Type B pancreatic cell (in vitro differentiated cells): Measurements from ENCODE around the gene SLC26A1. TPM values are rescaled to one million over a fixed set of nuclear protein-coding genes. Genes with fewer than 3 reads are reported as not detected.
A peak's percentile ranks its signal among the peaks of the same experiment; 100 is the strongest.

Source experiments
- DNase-seq: peaks from one replicate; pipeline ENCODE4 v3.0.0; 2021; ENCODE audit warnings: mixed read lengths; ENCODE audit not compliant: unreplicated experiment; ENCODE audit errors: extremely low spot score
- H3K27ac Mint-ChIP-seq: 2 replicates; pipeline ENCODE4 v1.8.0; 2021; ENCODE audit warnings: mild to moderate bottlenecking, mixed read lengths
- H3K27me3 Mint-ChIP-seq: 2 replicates; pipeline ENCODE4 v1.8.0; 2021; ENCODE audit warnings: mixed read lengths
- H3K36me3 Mint-ChIP-seq: 2 replicates; pipeline ENCODE4 v1.8.0; 2021; ENCODE audit warnings: mixed read lengths
- H3K4me1 Mint-ChIP-seq: one replicate; pipeline ENCODE4 v1.8.0; 2021; ENCODE audit warnings: mixed read lengths; ENCODE audit not compliant: unreplicated experiment
- H3K4me3 Mint-ChIP-seq: 2 replicates; pipeline ENCODE4 v1.8.0; 2021; ENCODE audit warnings: mild to moderate bottlenecking, mixed read lengths
- H3K9me3 Mint-ChIP-seq: 2 replicates; pipeline ENCODE4 v1.8.0; 2021; ENCODE audit warnings: mixed read lengths
- total RNA-seq: library from RNA; stranded (reverse); gene quantifications from 2 replicates; pipeline ENCODE4 v1.2.1, GENCODE V29; 2021; ENCODE audit warnings: low replicate concordance
- TF ChIP-seq, protein P1 (sequence below): fragments of 200-600 bp; sonication (generic); conservative IDR thresholded peaks from 2 replicates; pipeline ENCODE4 v1.5.0; 2021; ENCODE audit warnings: antibody characterized with exemption, mild to moderate bottlenecking

SLC26A1 gene
- total RNA-seq, 1 donor from 2014 or later = 2.8 TPM

DNA sequence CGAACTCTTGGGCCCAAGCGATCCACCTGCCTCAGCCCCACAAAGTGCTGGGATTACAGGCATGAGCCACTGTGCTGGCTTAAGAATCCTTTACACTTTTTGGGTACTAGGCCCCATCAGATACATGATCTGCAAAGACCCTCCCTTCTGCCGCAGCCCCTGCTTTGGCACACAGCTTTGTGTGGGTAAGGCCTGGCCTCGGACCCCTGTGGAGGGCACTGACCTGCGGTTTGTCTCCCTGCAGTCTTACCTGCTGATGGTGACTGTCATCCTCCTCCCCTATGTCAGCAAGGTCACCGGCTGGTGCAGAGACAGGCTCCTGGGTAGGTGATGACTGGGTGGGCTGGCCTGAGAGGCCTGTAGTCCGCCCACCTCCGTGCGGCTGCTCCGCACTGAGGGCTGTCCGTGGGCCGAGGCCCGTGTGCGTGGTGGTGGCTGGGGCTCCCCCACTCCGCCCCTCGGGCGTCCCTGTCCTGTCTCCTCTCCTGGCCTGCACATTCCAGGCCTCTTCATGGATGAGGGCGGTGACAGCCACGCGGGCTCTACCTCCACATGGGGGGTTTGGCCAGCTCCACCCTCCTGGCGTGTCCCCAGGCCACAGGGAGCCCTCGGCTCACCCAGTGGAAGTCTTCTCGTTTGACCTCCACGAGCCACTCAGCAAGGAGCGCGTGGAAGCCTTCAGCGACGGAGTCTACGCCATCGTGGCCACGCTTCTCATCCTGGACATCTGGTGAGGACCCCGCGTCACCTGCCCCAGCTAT is 37.9 kb downstream of the SLC26A1 start:
- H3K4me1 Mint-ChIP-seq = no peaks in the 10 kb centered on the region
- no peaks in the 10 kb centered on the region for H3K36me3 Mint-ChIP-seq
- TF ChIP-seq, protein P1, sequence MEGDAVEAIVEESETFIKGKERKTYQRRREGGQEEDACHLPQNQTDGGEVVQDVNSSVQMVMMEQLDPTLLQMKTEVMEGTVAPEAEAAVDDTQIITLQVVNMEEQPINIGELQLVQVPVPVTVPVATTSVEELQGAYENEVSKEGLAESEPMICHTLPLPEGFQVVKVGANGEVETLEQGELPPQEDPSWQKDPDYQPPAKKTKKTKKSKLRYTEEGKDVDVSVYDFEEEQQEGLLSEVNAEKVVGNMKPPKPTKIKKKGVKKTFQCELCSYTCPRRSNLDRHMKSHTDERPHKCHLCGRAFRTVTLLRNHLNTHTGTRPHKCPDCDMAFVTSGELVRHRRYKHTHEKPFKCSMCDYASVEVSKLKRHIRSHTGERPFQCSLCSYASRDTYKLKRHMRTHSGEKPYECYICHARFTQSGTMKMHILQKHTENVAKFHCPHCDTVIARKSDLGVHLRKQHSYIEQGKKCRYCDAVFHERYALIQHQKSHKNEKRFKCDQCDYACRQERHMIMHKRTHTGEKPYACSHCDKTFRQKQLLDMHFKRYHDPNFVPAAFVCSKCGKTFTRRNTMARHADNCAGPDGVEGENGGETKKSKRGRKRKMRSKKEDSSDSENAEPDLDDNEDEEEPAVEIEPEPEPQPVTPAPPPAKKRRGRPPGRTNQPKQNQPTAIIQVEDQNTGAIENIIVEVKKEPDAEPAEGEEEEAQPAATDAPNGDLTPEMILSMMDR = no peak
- H3K27me3 Mint-ChIP-seq = no peaks in the 10 kb centered on the region
- H3K9me3 Mint-ChIP-seq = no peaks in the 10 kb centered on the region
- H3K27ac Mint-ChIP-seq = no peak overlapping the region
- DNase-seq = no peak
- no peak overlapping the region for H3K4me3 Mint-ChIP-seq

DNA sequence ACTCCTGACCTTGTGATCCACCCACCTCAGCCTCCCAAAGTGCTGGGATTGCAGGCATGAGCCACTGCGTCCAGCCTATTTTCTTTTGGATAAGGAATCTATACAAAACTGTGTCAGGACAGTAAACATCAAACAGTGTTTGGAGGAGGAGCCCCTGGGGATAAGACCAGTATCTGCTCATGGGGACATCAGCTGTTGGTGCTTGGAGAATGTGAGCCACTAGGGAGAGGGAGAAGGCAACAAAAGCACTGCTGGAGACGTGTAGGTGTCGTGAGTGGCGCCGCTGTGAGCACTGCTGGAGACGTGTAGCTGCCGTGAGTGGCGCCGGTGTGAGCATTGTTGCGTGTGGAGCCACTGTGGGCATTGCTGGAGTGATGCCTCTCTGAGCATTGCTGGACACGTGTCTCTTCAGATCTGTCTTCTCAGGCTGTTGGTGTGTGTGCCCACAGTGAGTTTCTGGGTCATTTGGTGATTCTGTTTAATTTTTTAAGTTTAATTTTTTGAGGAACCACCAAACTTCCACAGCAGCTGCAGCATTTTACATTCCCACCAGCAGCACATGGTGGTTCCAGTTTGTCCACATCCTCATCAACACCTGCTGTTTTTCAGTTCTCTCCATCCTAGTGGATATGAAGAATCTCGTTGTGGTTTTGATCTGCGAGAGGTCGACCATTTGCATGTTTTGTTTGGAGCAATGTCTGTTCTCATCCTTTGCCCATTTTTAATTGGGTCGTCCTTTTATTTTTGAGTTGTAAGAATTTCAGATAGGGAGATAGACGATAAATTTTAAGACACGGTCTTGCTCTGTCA is 38.8 kb downstream of the SLC26A1 start:
- DNase-seq = peak; percentile 54
- Mint-ChIP-seq H3K27me3 (no peaks in the 10 kb centered on the region), H3K27ac (no peak overlapping the region)

DNA sequence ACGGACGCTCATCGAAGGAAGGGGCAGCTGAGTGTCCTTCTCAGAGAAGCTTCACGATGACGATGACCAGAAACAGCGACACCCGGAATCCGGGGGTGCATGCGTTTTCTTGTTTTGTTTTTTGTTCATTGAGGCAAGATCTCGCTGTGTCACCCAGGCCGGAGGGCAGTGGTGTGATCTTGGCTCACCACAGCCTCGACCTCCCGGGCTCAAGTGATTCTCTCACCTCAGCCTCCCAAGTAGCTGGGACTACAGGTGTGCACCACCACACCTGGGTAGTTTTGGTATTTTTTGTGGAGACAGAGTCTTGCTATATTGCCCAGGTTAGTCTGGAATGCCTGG is 39.7 kb downstream of the SLC26A1 start:
- H3K36me3 Mint-ChIP-seq = no peaks in the 10 kb centered on the region

More for the DNA sequence above, 38.8 kb downstream of the SLC26A1 start:
- Mint-ChIP-seq H3K9me3 (no peaks in the 10 kb centered on the region), H3K4me3 (no peak overlapping the region), H3K4me1 (no peaks in the 10 kb centered on the region), H3K36me3 (no peaks in the 10 kb centered on the region)
- TF ChIP-seq, protein P1 = no peak

DNA sequence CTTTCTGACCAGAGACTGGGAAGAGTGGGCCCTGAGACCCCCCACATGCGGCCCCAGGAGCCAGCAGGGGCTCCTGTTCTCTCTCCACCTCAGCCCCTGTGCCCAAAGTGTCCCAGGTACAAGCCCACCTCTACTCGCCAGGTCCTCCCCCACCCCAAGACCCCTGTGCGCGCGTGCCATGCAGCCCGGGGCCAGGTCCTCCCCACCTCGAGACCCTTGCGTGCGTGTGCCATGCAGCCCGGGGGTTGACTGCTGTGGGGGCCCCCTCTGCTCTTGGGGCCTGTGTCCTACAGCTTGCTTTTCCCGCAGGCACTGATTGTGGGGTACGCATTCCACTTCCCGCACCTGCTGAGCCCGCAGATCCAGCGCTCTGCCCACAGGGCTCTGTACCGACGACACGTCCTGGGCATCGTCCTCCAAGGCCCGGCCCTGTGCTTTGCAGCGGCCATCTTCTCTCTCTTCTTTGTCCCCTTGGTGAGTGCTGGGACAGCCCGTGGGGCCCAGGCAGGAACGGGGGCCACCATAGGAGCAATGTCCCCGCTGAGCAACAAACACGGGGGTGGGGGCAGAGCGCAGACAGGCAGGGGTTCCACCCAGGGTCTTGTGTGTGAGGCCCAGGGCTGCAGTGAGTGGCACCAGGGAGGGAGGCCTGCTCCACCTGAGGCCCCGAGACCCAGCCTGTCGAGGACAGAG is 40.2 kb downstream of the SLC26A1 start:
- peak; percentile 67 for DNase-seq
- H3K27ac Mint-ChIP-seq = no peak overlapping the region

More for the DNA sequence above, 39.7 kb downstream of the SLC26A1 start:
- no peak for DNase-seq
- no peaks in the 10 kb centered on the region for H3K9me3 Mint-ChIP-seq
- TF ChIP-seq, protein P1 = no peak
- H3K4me1 Mint-ChIP-seq = no peaks in the 10 kb centered on the region
- no peaks in the 10 kb centered on the region for H3K27me3 Mint-ChIP-seq
- no peak overlapping the region for H3K27ac Mint-ChIP-seq
- no peak overlapping the region for H3K4me3 Mint-ChIP-seq

More for the DNA sequence above, 40.2 kb downstream of the SLC26A1 start:
- H3K4me3 Mint-ChIP-seq = no peak overlapping the region
- H3K36me3 Mint-ChIP-seq = no peaks in the 10 kb centered on the region
- TF ChIP-seq, protein P1 = no peak
- no peaks in the 10 kb centered on the region for H3K9me3 Mint-ChIP-seq
- no peaks in the 10 kb centered on the region for H3K4me1 Mint-ChIP-seq
- no peaks in the 10 kb centered on the region for H3K27me3 Mint-ChIP-seq
